K562 (cell line): Measurements from ENCODE around the gene NOX5. TPM values are rescaled to one million over a fixed set of nuclear protein-coding genes. Genes with fewer than 3 reads are reported as not detected.

Source experiments
- ATAC-seq: fragments of 200-7000 bp; cut with Tn5 transposase; 3 replicates; pipeline ENCODE4 v1.9.1; 2020; ENCODE audit warnings: moderate library complexity
- BruUV-seq: library from RNA; stranded (reverse); fragments of 400-500 nt; replicated peaks from 2 replicates; lab custom pipeline; 2021; lab: Mats Ljungman, UMichigan
- CTCF ChIA-PET: fragments of 300-600 bp; formaldehyde crosslinking; extraction: SDS; loops from one replicate; lab custom pipeline; 2021; ENCODE audit warnings: low intra/inter-chr PET ratio; lab: Yijun Ruan, JAX
- POLR2A ChIA-PET: fragments of 300-600, 350-650 bp; sonication (Branson Sonifier 250); formaldehyde crosslinking; extraction: SDS; loops from one replicate; lab custom pipeline; 2021; ENCODE audit warnings: antibody characterized with exemption, inconsistent platforms; lab: Yijun Ruan, JAX
- DNase-seq, 4 experiments: peaks; one replicate each; pipeline versions ENCODE4 v3.0.0 to v3.0.0-alpha.2; 2011 to 2018; ENCODE audit warnings: low spot score in 3 of 4, mixed read lengths in 3 of 4; ENCODE audit errors: extremely low read depth in 1 of 4
- FAIRE-seq: peaks from 2 replicates; lab custom pipeline; 2011; peaks lifted over from hg19 to GRCh38; lab: Jason Lieb, UNC
- H2AFZ ChIP-seq: 2 replicates; pipeline ENCODE4 v1.6.0; 2011; ENCODE audit warnings: low read depth, low read length, control low read depth, inconsistent platforms
- H3K27ac ChIP-seq: fragments of 200-600 bp; 3 replicates; pipeline ENCODE4 v1.8.0; 2011; ENCODE audit warnings: low read depth, mild to moderate bottlenecking, control low read depth, inconsistent platforms, low read length, moderate library complexity, mixed read lengths; ENCODE audit errors: extremely low read depth
- H3K27me3 ChIP-seq, 2 experiments: fragments of 300-600 bp in 1 of 2; 2 replicates in 1 of 2; 3 replicates in 1 of 2; pipeline versions ENCODE4 v1.6.0 to v1.8.0; 2011; ENCODE audit warnings: inconsistent platforms in 2 of 2, low read length in 2 of 2, mild to moderate bottlenecking in 1 of 2, mixed read lengths in 1 of 2, moderate library complexity in 1 of 2; ENCODE audit not compliant: control insufficient read depth in 2 of 2, insufficient read depth in 2 of 2
- H3K36me3 ChIP-seq: fragments of 300-600 bp; 3 replicates; pipeline ENCODE4 v1.8.0; 2011; ENCODE audit warnings: mild to moderate bottlenecking, low read length, inconsistent platforms; ENCODE audit not compliant: control insufficient read depth, insufficient read depth
- H3K4me1 ChIP-seq, 2 experiments: fragments of 200-600 bp in 1 of 2; replicated peaks in 1 of 2; 2 replicates in 1 of 2; 3 replicates in 1 of 2; pipeline versions ENCODE4 v1.5.1 to v1.8.0; 2011; ENCODE audit warnings: inconsistent platforms in 2 of 2, low read length in 2 of 2, mild to moderate bottlenecking in 1 of 2, mixed read lengths in 1 of 2, moderate library complexity in 1 of 2; ENCODE audit not compliant: control insufficient read depth in 2 of 2, insufficient read depth in 2 of 2
- H3K4me2 ChIP-seq: 2 replicates; pipeline ENCODE4 v1.6.1; 2011; ENCODE audit warnings: low read length, control low read depth, inconsistent platforms, mixed read lengths; ENCODE audit not compliant: insufficient read depth
- H3K4me3 ChIP-seq: fragments of 200-600 bp; sonication (generic), shearing (Covaris generic); 2 replicates; pipeline ENCODE4 v1.5.1; 2016; ENCODE audit warnings: control low read depth, inconsistent platforms
- H3K79me2 ChIP-seq: fragments of 200-600 bp; 3 replicates; pipeline ENCODE4 v1.8.0; 2011; ENCODE audit warnings: low read length, inconsistent platforms; ENCODE audit not compliant: control insufficient read depth, insufficient read depth
- H3K9ac ChIP-seq, 2 experiments: 2 replicates each; pipeline versions ENCODE4 v1.6.0 to v1.6.1; 2011; ENCODE audit warnings: low read depth in 2 of 2, low read length in 2 of 2, control low read depth in 1 of 2, inconsistent platforms in 1 of 2, mild to moderate bottlenecking in 1 of 2, mixed read lengths in 1 of 2; ENCODE audit not compliant: insufficient read depth in 1 of 2
- H3K9me1 ChIP-seq: one replicate; pipeline ENCODE4 v1.6.0; 2011; ENCODE audit warnings: inconsistent platforms, mild to moderate bottlenecking, low read length, moderate library complexity; ENCODE audit not compliant: control insufficient read depth, insufficient read depth
- H3K9me3 ChIP-seq: replicated peaks from 2 replicates; pipeline ENCODE4 v1.5.1; 2011; ENCODE audit warnings: low read depth, low read length, inconsistent platforms; ENCODE audit not compliant: control insufficient read depth, insufficient read depth
- H4K20me1 ChIP-seq: replicated peaks from 2 replicates; pipeline ENCODE4 v1.6.1; 2011; ENCODE audit warnings: low read length, inconsistent platforms, mixed read lengths; ENCODE audit not compliant: control insufficient read depth, insufficient read depth
- CEBPG ChIP-seq, 3 experiments: fragments of 200-800 bp in 1 of 3; sonication (Bioruptor generic) in 1 of 3; sonication (generic) in 1 of 3; formaldehyde crosslinking in 1 of 3; IDR thresholded peaks in 2 of 3; conservative IDR thresholded peaks in 1 of 3; 2 replicates each; pipeline versions ENCODE4 v1.6.1 to v1.8.0; 2016 to 2022; ENCODE audit warnings: missing compliant biosample characterization in 2 of 3, missing genetic modification characterization in 2 of 3, mild to moderate bottlenecking in 1 of 3, missing genetic modification reagents in 1 of 3
- EP400 ChIP-seq: fragments of 450-650 bp; IDR thresholded peaks from 2 replicates; pipeline ENCODE4 v1.6.1; 2017; ENCODE audit warnings: antibody characterized with exemption, mild to moderate bottlenecking, moderate library complexity
- ETV5 ChIP-seq: sonication (generic); formaldehyde crosslinking; IDR thresholded peaks from 2 replicates; pipeline ENCODE4 v1.4.0; 2020; ENCODE audit warnings: low read depth, mild to moderate bottlenecking, missing genetic modification reagents
- KLF6 ChIP-seq: fragments of 250-450 bp; sonication (Bioruptor Pico); IDR thresholded peaks from 2 replicates; pipeline ENCODE4 v1.4.0; 2020; ENCODE audit warnings: mild to moderate bottlenecking, moderate library complexity, borderline replicate concordance
- PTRF ChIP-seq: fragments of 450-650 bp; IDR thresholded peaks from 2 replicates; pipeline ENCODE4 v1.6.1; 2016; ENCODE audit warnings: mild to moderate bottlenecking, missing genetic modification characterization, missing compliant biosample characterization
- TAF7 ChIP-seq: fragments of 450-650 bp; IDR thresholded peaks from 2 replicates; pipeline ENCODE4 v1.6.1; 2016; ENCODE audit warnings: missing genetic modification characterization, missing compliant biosample characterization
- U2AF1 ChIP-seq: fragments of 200-400 bp; formaldehyde crosslinking; optimal IDR thresholded peaks from 2 replicates; pipeline ENCODE3; 2017; ENCODE audit warnings: mild to moderate bottlenecking, low read depth, low read length, moderate library complexity
- UBTF ChIP-seq, 2 experiments: IDR thresholded peaks; 2 replicates each; pipeline ENCODE4 v1.6.1; 2012; ENCODE audit warnings: improper control_type of control experiment in 2 of 2, low read depth in 2 of 2, low read length in 2 of 2, borderline replicate concordance in 1 of 2
- ZFX ChIP-seq: sonication (generic); formaldehyde crosslinking; IDR thresholded peaks from 2 replicates; pipeline ENCODE4 v1.8.0; 2022; ENCODE audit warnings: mild to moderate bottlenecking, missing genetic modification reagents, moderate library complexity
- ZNF217 ChIP-seq: sonication (generic); formaldehyde crosslinking; IDR thresholded peaks from 2 replicates; pipeline ENCODE4 v1.8.0; 2022; ENCODE audit warnings: mild to moderate bottlenecking, missing genetic modification reagents
- whole genome bisulfite sequencing: fragments of 100-300 bp; shearing (Covaris generic); methylation state at CpG from one replicate; pipeline ENCODE4 v1.1.6; 2016; ENCODE audit warnings: low coverage, mixed read lengths; ENCODE audit not compliant: insufficient coverage; ENCODE audit errors: missing lambda C conversion rate; 5-methylcytosine and 5-hydroxymethylcytosine counted together
- in situ Hi-C: fragments of 300-500 bp; cut with MboI; formaldehyde crosslinking; loops from 4 replicates; pipeline ENCODE4 v1.15.0; 2018; ENCODE audit warnings: inconsistent platforms, mixed read lengths
- intact Hi-C: fragments of 100-400 bp; cut with micrococcal nuclease; formaldehyde crosslinking; loops from 2 replicates; pipeline ENCODE4 v1.14.2; 2022
- polyA plus RNA-seq, 8 experiments: library from polyadenylated mRNA; depleted of rRNA in 4 of 8; stranded (reverse) in 5 of 8; unstranded in 3 of 8; fragments of >200 nt; fragmentation: Nextera tagmentation in 2 of 8; fragmentation: Illumina TruSeq in 1 of 8; extraction: Ambion mirVana in 2 of 8; extraction: Trizol in 1 of 8; gene quantifications; 2 replicates each; pipeline versions ENCODE4 v1.2.1 to v1.2.3, GENCODE V29; 2011 to 2014; ENCODE audit warnings: inconsistent platforms in 1 of 8, missing spikeins in 1 of 8
- total RNA-seq, 7 experiments: library from RNA; depleted of rRNA in 6 of 7; stranded (reverse); fragments of >200 nt in 6 of 7; fragmentation: Illumina TruSeq in 2 of 7; extraction: Trizol in 2 of 7; gene quantifications; 2 replicates each; pipeline versions ENCODE4 v1.2.1 to v1.2.3, GENCODE V29; 2011 to 2021; ENCODE audit warnings: low replicate concordance in 1 of 7

Gene NOX5
- total and polyA plus RNA-seq, 9 of the 15 experiments (the other 6 are each of a cell fraction or from before 2014, with no cell fraction given) = 0.01 TPM; not detected in 8

GRCh38 chr15:69066007-69066995, 51.8 kb downstream of the NOX5 start:
- intact Hi-C loops (no loop called here), in situ Hi-C loops (no loop called here)
- ATAC-seq (no peak), FAIRE-seq (no peak), DNase-seq (no peak)
- no peak overlapping the region for H2AFZ ChIP-seq
- no peak overlapping the region for H3K4me2 ChIP-seq
- H4K20me1 ChIP-seq = 0 out of 2 replicates have a peak, but pooled peaks cover 4% of the 10 kb centered on the region
- TF ChIP-seq ZFX (CRISPR knock-in tag) = no peak
- TF ChIP-seq TAF7 (tag) = no peak
- no peak for TF ChIP-seq PTRF
- TF ChIP-seq UBTF (IDR thresholded peaks at IDR 0.05; ENCODE audit: borderline replicate concordance in 1 of 2, low read depth in 2 of 2, low read length in 2 of 2) = no peak
- TF ChIP-seq ETV5 (CRISPR knock-in tag) = no peak
- no peak for TF ChIP-seq KLF6 (CRISPR knock-in tag)
- TF ChIP-seq ZNF217 (CRISPR knock-in tag) = no peak
- TF ChIP-seq EP400 = no peak
- TF ChIP-seq U2AF1 = no peak
- no peak for TF ChIP-seq CEBPG (CRISPR knock-in tag; IDR thresholded peaks at IDR 0.05)
- no peak for TF ChIP-seq CEBPG (tag; conservative IDR thresholded peaks at IDR 0.05 in 1 of 2, IDR thresholded peaks at IDR 0.05 in 1 of 2)
- no peaks in the 10 kb centered on the region for H3K4me1 ChIP-seq
- no peak overlapping the region for H3K9ac ChIP-seq
- ChIA-PET CTCF (no interaction called here), POLR2A (interaction anchor here (0.6 kb wide), 1 partner anchor 1797 kb away, joined by 3 read pairs; no protein-coding TSS in a partner anchor)
- H3K4me3 ChIP-seq = no peak overlapping the region
- no TSS peak for BruUV-seq
- peaks cover 3% of the 10 kb centered on the region for H3K9me1 ChIP-seq
- no peaks in the 10 kb centered on the region for H3K9me3 ChIP-seq
- 8% methylated on average over 9 of the region's 9 CpGs for WGBS
- H3K27ac ChIP-seq = no peak overlapping the region
- no peaks in the 10 kb centered on the region for H3K36me3 ChIP-seq
- peaks cover under 1 to 18% of the 10 kb centered on the region in 2 experiments; a peak in 2 of 5 replicates for H3K27me3 ChIP-seq
- no peaks in the 10 kb centered on the region for H3K79me2 ChIP-seq
